ENCODE measurements around the gene KCNH5. TPM values are rescaled to one million over a fixed set of nuclear protein-coding genes. Genes with fewer than 3 reads are reported as not detected.

KCNH5 gene
- polyA plus RNA-seq, 1 donor = 0.23 TPM

GRCh38 chr14:63009495-63009894 is 35.8 kb downstream of the KCNH5 start:
- no peak for DNase-seq

- peak; percentile 6 for DNase-seq
Observed at GRCh38 chr14:63006531-63006930, 38.7 kb downstream of the KCNH5 start.

GRCh38 chr14:62994096-62994495 is 51.2 kb downstream of the KCNH5 start:
- DNase-seq = no peak

- no peak for DNase-seq
Observed at GRCh38 chr14:62988967-62989366, 56.3 kb downstream of the KCNH5 start.

- DNase-seq = no peak
Observed at GRCh38 chr14:62983821-62984220, 61.4 kb downstream of the KCNH5 start.

GRCh38 chr14:62980693-62981092 is 64.6 kb downstream of the KCNH5 start:
- no peak for DNase-seq

- no peak for DNase-seq
Observed at GRCh38 chr14:62957562-62957961, 87.7 kb downstream of the KCNH5 start.

GRCh38 chr14:62956413-62956812 is 88.8 kb downstream of the KCNH5 start:
- no peak for DNase-seq

GRCh38 chr14:62954165-62954564 is 91.1 kb downstream of the KCNH5 start:
- DNase-seq = no peak

GRCh38 chr14:62952226-62952625 is 93.0 kb downstream of the KCNH5 start:
- DNase-seq = no peak

- no peak for DNase-seq
Observed at GRCh38 chr14:62947301-62947700, 98.0 kb downstream of the KCNH5 start.

GRCh38 chr14:62946221-62946620 is 99.0 kb downstream of the KCNH5 start:
- no peak for DNase-seq

- DNase-seq = no peak
Observed at GRCh38 chr14:62943202-62943601, 102.1 kb downstream of the KCNH5 start.

GRCh38 chr14:62939970-62940369 is 105.3 kb downstream of the KCNH5 start:
- DNase-seq = no peak

GRCh38 chr14:62938778-62939177 is 106.5 kb downstream of the KCNH5 start:
- DNase-seq = no peak

GRCh38 chr14:62934439-62934838 is 110.8 kb downstream of the KCNH5 start:
- DNase-seq = no peak

- no peak for DNase-seq
Observed at GRCh38 chr14:62921466-62921865, 123.8 kb downstream of the KCNH5 start.

GRCh38 chr14:62916551-62916950 is 128.7 kb downstream of the KCNH5 start:
- no peak for DNase-seq

GRCh38 chr14:62914873-62915272 is 130.4 kb downstream of the KCNH5 start:
- DNase-seq = no peak

GRCh38 chr14:62914025-62914424 is 131.2 kb downstream of the KCNH5 start:
- DNase-seq = no peak

- DNase-seq = no peak
Observed at GRCh38 chr14:62908506-62908905, 136.8 kb downstream of the KCNH5 start.

GRCh38 chr14:62905566-62905965 is 139.7 kb downstream of the KCNH5 start:
- no peak for DNase-seq

- no peak for DNase-seq
Observed at GRCh38 chr14:62897771-62898170, 147.5 kb downstream of the KCNH5 start.

GRCh38 chr14:62896932-62897456 is 148.3 kb downstream of the KCNH5 start:
- no peak for DNase-seq

GRCh38 chr14:62894736-62895135 is 150.5 kb downstream of the KCNH5 start:
- no peak for DNase-seq

Data from left kidney (tissue), 2 donors.